Measurements from ENCODE around the gene PTPRD. TPM values are rescaled to one million over a fixed set of nuclear protein-coding genes. Genes with fewer than 3 reads are reported as not detected.

Gene PTPRD
- total and polyA plus RNA-seq, 10 donors, result 0.08 to 11.7 (median 2.9) TPM

- Histone ChIP-seq H3K27ac (no peak overlapping the region), H3K4me3 (no peak overlapping the region), H3K27me3 (replicated peaks in 1 of 7) (no peaks in the 10 kb centered on the region), H3K36me3 (no peaks in the 10 kb centered on the region), H3K9me3 (no peaks in the 10 kb centered on the region), H3K4me1 (no peaks in the 10 kb centered on the region)
- DNase-seq, result no peak
- no peak for TF ChIP-seq POLR2AphosphoS5 (IDR thresholded peaks at IDR 0.05)
- TF ChIP-seq POLR2A (IDR thresholded peaks at IDR 0.05), result no peak
- no peak for TF ChIP-seq CTCF (IDR thresholded peaks at IDR 0.05 in 8 of 11, conservative IDR thresholded peaks at IDR 0.05 in 3 of 11)
- intact Hi-C loops (cut with DNase I; ENCODE audit: low total_unique reads), result no loop called here
- 73 to 88% (median 78%) methylated on average over 2 of the region's 2 CpGs for WGBS, 5 donors
Observed at GRCh38 chr9:8605096-8605495, 2007.7 kb downstream of the PTPRD start.

- no peak overlapping the region for H3K27ac ChIP-seq
- no peak for DNase-seq
- no peak overlapping the region for H3K4me3 ChIP-seq
- WGBS, 5 donors, result 53 to 70% (median 60%) methylated on average over 1 of the region's 1 CpG
- no peaks in the 10 kb centered on the region for H3K36me3 ChIP-seq
- no peaks in the 10 kb centered on the region for H3K27me3 ChIP-seq (replicated peaks in 1 of 7)
- intact Hi-C loops (cut with DNase I; ENCODE audit: low total_unique reads), result no loop called here
- TF ChIP-seq POLR2A (IDR thresholded peaks at IDR 0.05), result no peak
- no peaks in the 10 kb centered on the region for H3K4me1 ChIP-seq
- H3K9me3 ChIP-seq, result no peaks in the 10 kb centered on the region
Observed at GRCh38 chr9:8604201-8604600, 2008.6 kb downstream of the PTPRD start.

GRCh38 chr9:8600914-8601680 is 2011.7 kb downstream of the PTPRD start:
- Histone ChIP-seq H3K4me3 (no peak overlapping the region), H3K36me3 (no peaks in the 10 kb centered on the region), H3K27ac (no peak overlapping the region), H3K9me3 (no peaks in the 10 kb centered on the region), H3K4me1 (no peaks in the 10 kb centered on the region), H3K27me3 (replicated peaks in 1 of 7) (no peaks in the 10 kb centered on the region)
- no peak for TF ChIP-seq CTCF (IDR thresholded peaks at IDR 0.05 in 8 of 11, conservative IDR thresholded peaks at IDR 0.05 in 3 of 11)
- no peak for TF ChIP-seq POLR2AphosphoS5 (IDR thresholded peaks at IDR 0.05)
- no peak for TF ChIP-seq POLR2A (IDR thresholded peaks at IDR 0.05)
- WGBS, 5 donors, result 79 to 94% (median 88%) methylated on average over 3 to 4 of the region's 4 CpGs
- intact Hi-C loops (cut with DNase I; ENCODE audit: low total_unique reads), result no loop called here
- no peak for DNase-seq

- Histone ChIP-seq H3K4me3 (no peak overlapping the region), H3K4me1 (no peaks in the 10 kb centered on the region), H3K27ac (no peak overlapping the region), H3K36me3 (no peaks in the 10 kb centered on the region), H3K27me3 (replicated peaks in 1 of 7) (no peaks in the 10 kb centered on the region), H3K9me3 (no peaks in the 10 kb centered on the region)
- intact Hi-C loops (cut with DNase I; ENCODE audit: low total_unique reads), result no loop called here
- no peak for DNase-seq
- TF ChIP-seq POLR2A (IDR thresholded peaks at IDR 0.05), result no peak
- no peak for TF ChIP-seq CTCF (IDR thresholded peaks at IDR 0.05 in 8 of 11, conservative IDR thresholded peaks at IDR 0.05 in 3 of 11)
- TF ChIP-seq POLR2AphosphoS5 (IDR thresholded peaks at IDR 0.05), result no peak
- WGBS, 5 donors, result 86 to 96% (median 88%) methylated on average over 5 of the region's 5 CpGs
Observed at GRCh38 chr9:8599937-8600336, 2012.9 kb downstream of the PTPRD start.
